H1 (cell line): ENCODE data around the gene MRPS25. TPM values are rescaled to one million over a fixed set of nuclear protein-coding genes. Genes with fewer than 3 reads are reported as not detected.

Source experiments
- CTCF ChIA-PET: fragments of 300-600 bp; sonication (Branson Sonifier 250); formaldehyde crosslinking; loops from one replicate; lab custom pipeline; 2021; ENCODE audit not compliant: partially characterized antibody; lab: Charles Lee
- POLR2A ChIA-PET: fragments of 300-600 bp; sonication (Branson Sonifier 250); formaldehyde crosslinking; loops from one replicate; lab custom pipeline; 2021; ENCODE audit warnings: inconsistent platforms; ENCODE audit not compliant: partially characterized antibody; lab: Charles Lee
- DNase-seq, 2 experiments: peaks; one replicate each; pipeline versions ENCODE4 v3.0.0 to v3.0.0-alpha.2; 2010 to 2022; ENCODE audit warnings: low spot score in 2 of 2, low read depth in 1 of 2, mixed read lengths in 1 of 2
- FAIRE-seq: peaks from 2 replicates; lab custom pipeline; 2011; peaks lifted over from hg19 to GRCh38; lab: Jason Lieb, UNC
- H2AFZ ChIP-seq: 2 replicates; pipeline ENCODE4 v1.8.1; 2012; ENCODE audit warnings: low read length, inconsistent platforms
- H2AK5ac ChIP-seq: 2 replicates; pipeline ENCODE4 v1.6.1; 2013; ENCODE audit warnings: low read depth, low read length
- H2BK120ac ChIP-seq: replicated peaks from 2 replicates; pipeline ENCODE3; 2013; ENCODE audit warnings: low read depth, low read length, inconsistent platforms
- H2BK12ac ChIP-seq: 2 replicates; pipeline ENCODE4 v1.6.1; 2013; ENCODE audit warnings: low read depth, low read length
- H2BK15ac ChIP-seq: 2 replicates; pipeline ENCODE4 v1.6.1; 2013; ENCODE audit warnings: low read length
- H2BK20ac ChIP-seq: 2 replicates; pipeline ENCODE4 v1.6.1; 2013; ENCODE audit warnings: low read length
- H2BK5ac ChIP-seq: 2 replicates; pipeline ENCODE4 v1.6.1; 2013; ENCODE audit warnings: low read depth, low read length
- H3K14ac ChIP-seq: 2 replicates; pipeline ENCODE4 v1.6.1; 2013; ENCODE audit warnings: inconsistent platforms; ENCODE audit not compliant: insufficient read length
- H3K18ac ChIP-seq: 2 replicates; pipeline ENCODE4 v1.6.1; 2013; ENCODE audit warnings: low read length; ENCODE audit errors: extremely low read depth
- H3K23ac ChIP-seq: 2 replicates; pipeline ENCODE4 v1.6.1; 2013; ENCODE audit warnings: inconsistent platforms; ENCODE audit not compliant: insufficient read length
- H3K23me2 ChIP-seq: 2 replicates; pipeline ENCODE4 v1.6.1; 2013; ENCODE audit warnings: low read depth, low read length
- H3K27ac ChIP-seq: 2 replicates; pipeline ENCODE4 v1.6.1; 2011; ENCODE audit warnings: low read depth, low read length, inconsistent platforms
- H3K27me3 ChIP-seq, 4 experiments: replicated peaks in 1 of 4; 1 replicate in 1 of 4; 2 replicates in 3 of 4; pipeline versions ENCODE4 v1.6.1 to v1.8.1; 2011 to 2013; ENCODE audit warnings: low read length in 3 of 4, mild to moderate bottlenecking in 3 of 4, inconsistent platforms in 2 of 4, mixed read lengths in 2 of 4, moderate library complexity in 1 of 4; ENCODE audit not compliant: control insufficient read depth in 3 of 4, insufficient read depth in 3 of 4; ENCODE audit errors: extremely low read depth in 1 of 4
- H3K36me3 ChIP-seq, 4 experiments: 2 replicates each; pipeline versions ENCODE4 v1.6.1 to v1.8.1; 2011 to 2013; ENCODE audit warnings: mild to moderate bottlenecking in 4 of 4, low read length in 3 of 4, moderate library complexity in 2 of 4, control low read depth in 1 of 4, inconsistent platforms in 1 of 4; ENCODE audit not compliant: insufficient read depth in 4 of 4, control insufficient read depth in 2 of 4
- H3K4ac ChIP-seq: replicated peaks from 2 replicates; pipeline ENCODE3; 2013; ENCODE audit warnings: low read length, low read depth, mixed read lengths, inconsistent platforms; ENCODE audit not compliant: insufficient read length
- H3K4me1 ChIP-seq, 4 experiments: replicated peaks in 1 of 4; 1 replicate in 1 of 4; 2 replicates in 3 of 4; pipeline versions ENCODE4 v1.6.1 to v1.8.1; 2011 to 2013; ENCODE audit warnings: low read length in 3 of 4, inconsistent platforms in 2 of 4, mixed read lengths in 1 of 4; ENCODE audit not compliant: insufficient read depth in 4 of 4, control insufficient read depth in 3 of 4
- H3K4me2 ChIP-seq, 2 experiments: 2 replicates each; pipeline versions ENCODE4 v1.6.1 to v1.8.1; 2011 to 2013; ENCODE audit warnings: low read depth in 2 of 2, low read length in 2 of 2, control low read depth in 1 of 2, inconsistent platforms in 1 of 2, mild to moderate bottlenecking in 1 of 2; ENCODE audit not compliant: insufficient read depth in 1 of 2
- H3K4me3 ChIP-seq, 4 experiments: fragments of 200-600, 300-600 bp in 1 of 4; sonication (generic), shearing (Covaris generic), sonication (Bioruptor Twin) in 1 of 4; 2 replicates each; pipeline versions ENCODE4 v1.5.1 to v1.8.1; 2011 to 2016; ENCODE audit warnings: low read length in 4 of 4, low read depth in 3 of 4, control low read depth in 2 of 4, inconsistent platforms in 2 of 4, mild to moderate bottlenecking in 2 of 4, mixed read lengths in 1 of 4, moderate library complexity in 1 of 4; ENCODE audit not compliant: insufficient read depth in 2 of 4; ENCODE audit errors: extremely low read depth in 1 of 4
- H3K56ac ChIP-seq: replicated peaks from 2 replicates; pipeline ENCODE3; 2013; ENCODE audit warnings: low read depth, mild to moderate bottlenecking, mixed read lengths, low read length, inconsistent platforms; ENCODE audit not compliant: insufficient read length
- H3K79me1 ChIP-seq: 2 replicates; pipeline ENCODE4 v1.6.1; 2013; ENCODE audit warnings: low read depth, low read length, control low read depth
- H3K79me2 ChIP-seq, 2 experiments: 2 replicates each; pipeline versions ENCODE4 v1.6.1 to v1.8.1; 2012 to 2013; ENCODE audit warnings: low read length in 2 of 2, mild to moderate bottlenecking in 2 of 2, inconsistent platforms in 1 of 2; ENCODE audit not compliant: insufficient read depth in 2 of 2, control insufficient read depth in 1 of 2
- H3K9ac ChIP-seq, 4 experiments: replicated peaks in 1 of 4; 1 replicate in 1 of 4; 2 replicates in 3 of 4; pipeline versions ENCODE4 v1.6.1 to v1.8.1; 2011 to 2013; ENCODE audit warnings: low read depth in 3 of 4, low read length in 3 of 4, control low read depth in 2 of 4, mild to moderate bottlenecking in 2 of 4, moderate library complexity in 2 of 4, inconsistent platforms in 1 of 4; ENCODE audit errors: extremely low read depth in 1 of 4
- H3K9me3 ChIP-seq, 2 experiments: 2 replicates each; pipeline versions ENCODE4 v1.6.1 to v1.8.1; 2012 to 2013; ENCODE audit warnings: mild to moderate bottlenecking in 2 of 2, moderate library complexity in 2 of 2, control low read depth in 1 of 2, inconsistent platforms in 1 of 2, low read depth in 1 of 2, low read length in 1 of 2, mixed read lengths in 1 of 2; ENCODE audit not compliant: insufficient read depth in 2 of 2
- H4K20me1 ChIP-seq, 2 experiments: replicated peaks in 1 of 2; 2 replicates each; pipeline versions ENCODE3 to v1.8.1; 2011 to 2013; ENCODE audit warnings: inconsistent platforms in 2 of 2, low read length in 2 of 2, mild to moderate bottlenecking in 1 of 2; ENCODE audit not compliant: insufficient read depth in 2 of 2, control insufficient read depth in 1 of 2
- H4K5ac ChIP-seq: 2 replicates; pipeline ENCODE4 v1.6.1; 2013; ENCODE audit warnings: low read length, low read depth, mixed read lengths, inconsistent platforms; ENCODE audit not compliant: insufficient read length
- H4K8ac ChIP-seq: 2 replicates; pipeline ENCODE4 v1.8.0; 2013; ENCODE audit warnings: mild to moderate bottlenecking, moderate library complexity, low read length, inconsistent platforms; ENCODE audit not compliant: insufficient read depth; ENCODE audit errors: extremely low read depth
- H4K91ac ChIP-seq: replicated peaks from 2 replicates; pipeline ENCODE3; 2013; ENCODE audit warnings: low read length, mixed read lengths, inconsistent platforms; ENCODE audit not compliant: insufficient read length
- ASH2L ChIP-seq: fragments of 200-600, 300-600 bp; sonication (generic); IDR thresholded peaks from one replicate; pipeline ENCODE4 v1.7.1; 2017; ENCODE audit warnings: low read length
- BACH1 ChIP-seq: IDR thresholded peaks from 2 replicates; pipeline ENCODE4 v1.6.1; 2012; ENCODE audit warnings: low read length, improper control_type of control experiment
- CREB1 ChIP-seq: IDR thresholded peaks from 2 replicates; pipeline ENCODE4 v1.6.1; 2012; ENCODE audit warnings: inconsistent platforms
- EZH2 ChIP-seq: fragments of 200-600 bp; sonication (generic); IDR thresholded peaks from 2 replicates; pipeline ENCODE4 v1.7.1; 2012; ENCODE audit warnings: low read depth, mild to moderate bottlenecking, moderate library complexity, low read length, inconsistent platforms; ENCODE audit not compliant: severe bottlenecking
- JUND ChIP-seq: IDR thresholded peaks from 2 replicates; pipeline ENCODE4 v1.6.1; 2011; ENCODE audit warnings: mild to moderate bottlenecking, improper control_type of control experiment, low read length
- KDM1A ChIP-seq: fragments of 200-600, 300-600 bp; sonication (generic); IDR thresholded peaks from 2 replicates; pipeline ENCODE4 v1.7.1; 2016; ENCODE audit warnings: mild to moderate bottlenecking, low read length, borderline replicate concordance
- PHF8 ChIP-seq: fragments of 200-600 bp; sonication (generic); conservative IDR thresholded peaks from 2 replicates; pipeline ENCODE4 v1.7.1; 2012; ENCODE audit warnings: low read depth, mild to moderate bottlenecking, inconsistent platforms, low read length, moderate library complexity
- RNF2 ChIP-seq: fragments of 200-900, 300-1000 bp; sonication (generic); IDR thresholded peaks from 2 replicates; pipeline ENCODE4 v1.7.1; 2016; ENCODE audit warnings: borderline replicate concordance, low read depth, mild to moderate bottlenecking, antibody characterized with exemption, low read length; ENCODE audit not compliant: poor library complexity, severe bottlenecking; ENCODE audit errors: missing control alignments
- SP2 ChIP-seq: IDR thresholded peaks from 2 replicates; pipeline ENCODE4 v1.6.1; 2012; ENCODE audit warnings: mild to moderate bottlenecking, low read length, inconsistent platforms
- SP4 ChIP-seq: IDR thresholded peaks from 2 replicates; pipeline ENCODE4 v1.6.1; 2012; ENCODE audit warnings: low read length, inconsistent platforms
- SRF ChIP-seq: IDR thresholded peaks from 2 replicates; pipeline ENCODE4 v1.6.1; 2011; ENCODE audit warnings: mild to moderate bottlenecking, low read depth, low read length, moderate library complexity
- SUZ12 ChIP-seq: fragments of 200-600 bp; sonication (generic); IDR thresholded peaks from 2 replicates; pipeline ENCODE4 v1.6.1; 2012; ENCODE audit warnings: mild to moderate bottlenecking, inconsistent platforms, low read length, moderate library complexity, mixed read lengths
- TAF7 ChIP-seq: optimal IDR thresholded peaks from 2 replicates; pipeline ENCODE3; 2011; ENCODE audit warnings: low read depth, mild to moderate bottlenecking, inconsistent platforms, low read length, moderate library complexity, borderline replicate concordance
- ZNF274 ChIP-seq: IDR thresholded peaks from 2 replicates; pipeline ENCODE4 v1.7.0; 2012; ENCODE audit warnings: low read length, borderline replicate concordance; ENCODE audit errors: extremely low read depth
- WGBS, 2 experiments: shearing (Covaris generic) in 1 of 2; methylation state at CpG; one replicate each; pipeline versions ENCODE4 v1.1.6 to v1.1.7; 2013 to 2015; ENCODE audit warnings: low lambda C conversion rate in 2 of 2, mixed read lengths in 2 of 2, inconsistent platforms in 1 of 2, low coverage in 1 of 2, missing lambda C conversion rate in 1 of 2; ENCODE audit not compliant: insufficient replicate concordance in 2 of 2, insufficient coverage in 1 of 2, insufficient read length in 1 of 2; ENCODE audit errors: extremely low coverage in 1 of 2, missing lambda C conversion rate in 1 of 2; 5-methylcytosine and 5-hydroxymethylcytosine counted together
- polyA plus RNA-seq, 7 experiments: library from polyadenylated mRNA; depleted of rRNA in 3 of 7; stranded (reverse) in 5 of 7; unstranded in 2 of 7; fragments of >200 nt in 5 of 7; fragments of 200-250 nt in 2 of 7; gene quantifications; 1 replicate in 5 of 7; 2 replicates in 1 of 7; 4 replicates in 1 of 7; pipeline versions ENCODE4 v1.2.1 to v1.2.3, GENCODE V29; 2011 to 2013; ENCODE audit warnings: missing spikeins in 2 of 7, mixed read lengths in 2 of 7
- total RNA-seq: library from RNA; stranded (reverse); fragmentation: NEBNext Ultra II Directional; extraction: Animal tissue kit (Norgen Biotek cat#: 25700); gene quantifications from 2 replicates; pipeline ENCODE4 v1.2.1, GENCODE V29; 2021
- TF ChIP-seq, protein P1 (sequence below): IDR thresholded peaks from 2 replicates; pipeline ENCODE4 v1.6.1; 2011; ENCODE audit warnings: low read depth, mild to moderate bottlenecking, low read length; ENCODE audit not compliant: insufficient read depth

The MRPS25 gene
- total and polyA plus RNA-seq, 2 of the 8 experiments (the other 6 are each of a cell fraction or from before 2014, with no cell fraction given): 23.0 to 56.5 TPM

DNA sequence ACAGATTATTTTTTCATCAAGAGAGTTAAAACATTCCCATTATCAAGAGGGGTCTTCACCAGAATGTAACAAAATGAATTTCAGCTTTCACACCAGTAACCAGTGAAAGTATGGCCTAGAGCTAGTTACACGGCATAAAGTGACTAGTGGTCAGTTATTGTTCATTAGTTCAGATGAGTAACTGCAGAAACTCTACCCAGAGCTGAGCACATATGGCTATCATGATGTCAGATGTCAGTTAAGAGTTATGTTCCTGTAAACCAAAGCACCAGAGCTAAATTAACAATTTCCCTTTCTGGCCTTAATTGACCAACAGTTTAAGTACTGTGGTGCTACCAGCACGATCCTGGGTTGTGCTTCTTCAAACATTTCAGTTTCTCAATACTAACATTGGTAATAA is 6.6 kb upstream of the MRPS25 start:
- POLR2A ChIA-PET: interaction anchor here (1.4 kb wide), 1 partner anchor 9 kb away, joined by 3 read pairs; no protein-coding TSS in a partner anchor
- Histone ChIP-seq H3K18ac (no peak overlapping the region), H3K14ac (no peak overlapping the region), H3K36me3 (peaks cover 3 to 29% (median 20%) of the 10 kb centered on the region in 4 experiments), H2BK120ac (no peak overlapping the region), H3K4me1 (no peaks in the 10 kb centered on the region), H2BK12ac (no peak overlapping the region), H2BK5ac (no peak overlapping the region), H3K27me3 (no peaks in the 10 kb centered on the region), H3K4ac (no peak overlapping the region), H3K23me2 (no peaks in the 10 kb centered on the region), H3K56ac (no peak overlapping the region), H2BK20ac (no peak overlapping the region), H3K23ac (no peak overlapping the region), H3K79me2 (no peaks in the 10 kb centered on the region), H4K91ac (no peak overlapping the region), H2AFZ (no peak overlapping the region), H2BK15ac (no peak overlapping the region), H4K20me1 (no peaks in the 10 kb centered on the region), H4K8ac (no peak overlapping the region), H3K9ac (no peak overlapping the region), H3K9me3 (no peaks in the 10 kb centered on the region), H4K5ac (no peak overlapping the region), H2AK5ac (no peak overlapping the region), H3K27ac (no peak overlapping the region), H3K4me2 (no peak overlapping the region), H3K79me1 (no peaks in the 10 kb centered on the region), H3K4me3 (no peak overlapping the region)
- CTCF ChIA-PET: no interaction called here
- WGBS, 2 experiments: 93% methylated on average over 2 of the region's 2 CpGs; no CpG with 5 or more reads in 1 of the 2 experiments
- no peak for FAIRE-seq
- no peak for DNase-seq
- no peak for TF ChIP-seq BACH1
- TF ChIP-seq PHF8: no peak
- TF ChIP-seq RNF2: no peak
- TF ChIP-seq SUZ12: no peak
- no peak for TF ChIP-seq EZH2
- no peak for TF ChIP-seq ASH2L
- no peak for TF ChIP-seq KDM1A
- TF ChIP-seq, protein P1, sequence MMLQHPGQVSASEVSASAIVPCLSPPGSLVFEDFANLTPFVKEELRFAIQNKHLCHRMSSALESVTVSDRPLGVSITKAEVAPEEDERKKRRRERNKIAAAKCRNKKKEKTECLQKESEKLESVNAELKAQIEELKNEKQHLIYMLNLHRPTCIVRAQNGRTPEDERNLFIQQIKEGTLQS: no peak
- TF ChIP-seq JUND: no peak
- TF ChIP-seq TAF7: no peak
- TF ChIP-seq SP4: no peak
- no peak for TF ChIP-seq CREB1
- TF ChIP-seq ZNF274: no peak
- no peak for TF ChIP-seq SRF
- TF ChIP-seq SP2: no peak
